HG02870 (cell line): ENCODE measurements around the gene TSR2.

Experiments used
- ATAC-seq: cut with Tn5 transposase; IDR thresholded peaks from one replicate; pipeline ENCODE4 v1.9.1; 2021; ENCODE audit warnings: mild to moderate bottlenecking, moderate library complexity; ENCODE audit not compliant: unreplicated experiment

TSR2 gene, protein sequence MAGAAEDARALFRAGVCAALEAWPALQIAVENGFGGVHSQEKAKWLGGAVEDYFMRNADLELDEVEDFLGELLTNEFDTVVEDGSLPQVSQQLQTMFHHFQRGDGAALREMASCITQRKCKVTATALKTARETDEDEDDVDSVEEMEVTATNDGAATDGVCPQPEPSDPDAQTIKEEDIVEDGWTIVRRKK

DNA sequence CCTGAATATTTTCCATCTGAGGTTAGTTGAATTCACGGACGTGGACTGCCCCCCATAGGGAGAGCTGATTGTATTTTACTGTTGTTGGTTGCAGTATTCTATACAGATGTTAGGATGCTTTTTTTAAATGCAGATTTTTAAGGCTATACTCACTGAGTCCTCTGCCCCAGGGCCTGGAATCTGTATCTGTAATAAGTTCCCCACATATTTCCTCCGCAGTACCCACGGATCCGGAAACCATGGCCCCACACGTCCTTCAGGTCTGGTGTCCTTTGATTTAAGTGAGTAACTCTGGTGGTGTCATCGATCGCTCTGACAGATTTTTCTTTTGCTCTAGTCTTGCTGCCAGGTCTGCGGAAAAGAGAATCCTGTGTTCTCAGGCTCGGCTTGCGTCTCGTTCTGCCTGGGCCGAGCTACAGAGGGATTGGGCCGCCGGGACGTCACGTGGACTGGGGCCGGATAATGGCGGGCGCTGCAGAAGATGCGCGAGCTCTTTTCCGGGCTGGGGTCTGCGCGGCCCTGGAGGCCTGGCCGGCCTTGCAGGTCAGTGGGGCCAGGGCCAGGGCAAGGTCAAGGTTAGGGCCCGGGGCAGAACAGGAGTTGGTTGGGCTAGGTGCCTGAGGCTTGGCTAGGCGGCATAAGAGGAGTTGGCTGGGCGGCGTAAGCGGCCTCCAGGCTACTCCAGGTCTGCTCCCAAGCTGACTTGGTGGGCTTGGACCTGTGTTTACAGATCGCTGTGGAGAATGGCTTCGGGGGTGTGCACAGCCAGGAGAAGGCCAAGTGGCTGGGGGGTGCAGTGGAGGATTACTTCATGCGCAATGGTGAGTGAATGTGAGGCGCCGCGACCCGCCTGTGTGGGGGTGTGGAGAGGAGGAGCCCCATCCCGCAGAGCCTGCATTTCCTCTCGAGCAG, at the start of gene TSR2:
TSS of gene TSR2 (plus strand) at position 445 of the 912 bp plus-strand sequence. CDS start at position 463, 18 bp downstream.
- peak; percentile 96 for ATAC-seq

DNA sequence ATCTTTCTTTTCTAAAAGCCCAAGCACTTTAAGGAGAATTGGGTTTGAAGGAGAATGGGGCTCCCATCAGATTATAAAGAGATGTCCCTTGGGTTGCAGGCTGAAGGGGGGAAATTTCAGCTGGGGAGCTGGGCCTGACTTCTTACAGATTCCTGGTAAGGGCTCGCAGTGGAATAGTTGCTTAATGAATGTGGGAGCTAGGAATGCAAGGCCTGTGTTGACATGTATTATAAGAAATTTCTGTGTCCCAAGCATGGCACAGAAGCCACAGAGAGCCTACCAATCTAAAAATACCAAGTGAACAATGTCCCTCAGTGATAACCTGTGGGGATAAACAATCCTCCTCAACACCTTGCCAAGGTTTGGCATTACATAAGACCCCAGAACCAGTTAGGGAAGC, 43.1 kb upstream of the TSR2 start:
- ATAC-seq, result no peak

DNA sequence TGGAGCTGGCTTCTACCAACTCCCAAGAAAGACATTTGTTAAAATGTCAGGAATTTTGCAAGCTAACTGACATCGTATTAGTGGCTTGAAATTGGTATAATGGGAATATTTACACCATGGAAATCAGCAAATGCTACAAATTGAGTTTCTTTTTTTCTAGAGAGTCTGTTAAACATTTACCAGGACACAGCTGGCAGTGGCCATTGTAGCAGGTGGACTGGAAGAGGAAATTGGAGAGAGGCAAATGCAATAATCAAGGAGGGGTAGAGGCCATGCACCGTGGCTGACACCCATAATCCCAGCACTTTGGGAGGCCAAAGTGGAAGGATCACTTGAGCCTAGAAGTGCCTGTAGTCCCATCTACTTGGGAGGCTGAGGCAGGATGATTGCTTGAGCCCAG, 32.9 kb upstream of the TSR2 start:
- no peak for ATAC-seq

DNA sequence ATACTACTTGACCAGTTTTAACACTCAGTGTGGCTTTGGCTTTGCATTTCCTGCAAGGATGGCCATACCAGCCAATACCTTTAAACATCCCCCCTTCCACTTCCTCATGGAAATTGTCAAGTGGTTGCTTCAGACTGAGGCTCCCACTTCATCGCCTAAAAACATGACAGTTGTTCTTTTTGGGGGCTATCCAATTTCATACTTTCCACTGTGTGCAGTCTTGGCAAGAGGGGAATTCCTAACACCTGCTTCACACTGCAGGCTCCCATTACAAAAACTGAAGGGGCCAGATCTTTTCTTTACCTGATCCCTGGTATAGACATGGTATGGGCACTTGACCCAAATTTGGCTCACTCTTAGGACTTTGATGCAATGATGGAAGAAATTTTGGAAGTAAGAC, 28.5 kb upstream of the TSR2 start:
- no peak for ATAC-seq

DNA sequence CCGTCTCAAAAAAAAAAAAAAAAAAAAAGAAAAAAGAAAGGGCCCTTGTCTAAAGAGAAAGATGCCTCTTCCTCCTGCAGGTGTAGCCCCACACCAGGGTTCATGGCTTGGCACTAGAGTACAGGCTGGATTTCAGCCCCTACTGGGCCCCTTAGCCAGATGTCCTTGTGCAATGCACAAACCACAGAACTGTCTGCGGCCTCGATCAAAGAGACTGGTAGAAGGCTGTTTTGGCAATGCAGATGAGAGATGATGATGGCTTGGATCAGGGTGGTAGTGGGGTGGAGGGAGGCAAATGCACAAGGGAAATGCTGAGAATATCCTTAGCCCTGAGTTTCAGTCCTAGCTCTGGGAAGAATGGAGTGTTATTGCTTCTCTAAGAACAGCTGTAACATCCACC, 26.5 kb upstream of the TSR2 start:
- ATAC-seq, result no peak

DNA sequence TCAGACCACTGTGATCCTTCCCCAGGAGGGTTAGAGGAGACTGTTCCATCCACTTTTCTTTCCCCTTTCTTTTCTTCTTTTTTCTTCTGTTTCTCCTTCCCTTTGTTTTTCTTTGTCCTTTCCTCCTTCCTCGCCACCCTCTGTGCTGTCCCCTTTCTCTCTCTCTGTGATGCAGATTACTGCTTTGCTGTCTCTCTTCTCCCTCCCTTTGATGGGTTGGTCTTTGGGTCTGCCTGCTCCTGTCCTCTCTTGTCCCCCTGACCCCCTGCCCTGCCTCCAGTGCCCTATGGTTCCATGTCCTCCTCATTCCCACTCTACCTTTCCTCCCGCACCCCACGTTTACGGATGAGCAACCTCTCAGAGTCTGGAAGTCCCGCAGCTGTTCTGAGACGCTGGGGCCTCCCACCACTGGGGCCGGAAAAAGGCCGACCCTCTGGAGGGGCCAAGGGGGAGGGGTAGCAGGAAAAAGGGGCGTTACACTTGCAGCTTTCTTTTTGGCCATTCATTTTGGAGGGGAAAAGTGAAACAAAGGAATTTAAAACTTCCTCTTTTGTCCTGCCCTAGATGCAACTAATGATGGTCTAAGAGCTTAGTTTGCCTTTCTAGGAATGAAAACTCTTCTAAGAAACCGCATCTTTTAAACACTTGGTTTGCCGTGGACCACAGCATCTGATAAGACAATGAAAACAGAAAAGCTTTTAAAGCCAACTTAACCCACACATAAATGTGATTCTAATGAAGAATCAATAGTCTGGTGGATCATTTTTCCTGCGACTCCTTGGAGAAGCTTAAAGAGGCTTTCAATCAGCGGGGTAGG, 24.5 kb upstream of the TSR2 start:
- ATAC-seq, result no peak

DNA sequence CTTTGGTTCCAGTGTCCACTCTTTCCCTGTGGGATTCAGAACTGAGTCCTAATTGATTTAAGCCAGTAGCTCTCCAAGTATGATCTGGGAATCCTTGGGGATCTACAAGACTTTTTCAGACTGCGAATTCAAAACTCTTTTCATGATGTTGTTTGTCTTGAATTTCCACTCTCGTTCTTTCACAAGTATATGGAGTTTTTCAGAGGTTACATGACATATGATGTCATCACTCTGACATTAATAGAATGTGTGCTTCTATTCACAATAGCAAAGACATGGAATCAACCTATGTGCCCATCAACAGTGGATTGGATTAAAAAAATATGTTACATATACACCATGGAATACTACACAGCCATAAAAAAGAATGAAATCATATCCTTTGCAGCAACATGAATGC, 23.2 kb upstream of the TSR2 start:
- ATAC-seq, result no peak

DNA sequence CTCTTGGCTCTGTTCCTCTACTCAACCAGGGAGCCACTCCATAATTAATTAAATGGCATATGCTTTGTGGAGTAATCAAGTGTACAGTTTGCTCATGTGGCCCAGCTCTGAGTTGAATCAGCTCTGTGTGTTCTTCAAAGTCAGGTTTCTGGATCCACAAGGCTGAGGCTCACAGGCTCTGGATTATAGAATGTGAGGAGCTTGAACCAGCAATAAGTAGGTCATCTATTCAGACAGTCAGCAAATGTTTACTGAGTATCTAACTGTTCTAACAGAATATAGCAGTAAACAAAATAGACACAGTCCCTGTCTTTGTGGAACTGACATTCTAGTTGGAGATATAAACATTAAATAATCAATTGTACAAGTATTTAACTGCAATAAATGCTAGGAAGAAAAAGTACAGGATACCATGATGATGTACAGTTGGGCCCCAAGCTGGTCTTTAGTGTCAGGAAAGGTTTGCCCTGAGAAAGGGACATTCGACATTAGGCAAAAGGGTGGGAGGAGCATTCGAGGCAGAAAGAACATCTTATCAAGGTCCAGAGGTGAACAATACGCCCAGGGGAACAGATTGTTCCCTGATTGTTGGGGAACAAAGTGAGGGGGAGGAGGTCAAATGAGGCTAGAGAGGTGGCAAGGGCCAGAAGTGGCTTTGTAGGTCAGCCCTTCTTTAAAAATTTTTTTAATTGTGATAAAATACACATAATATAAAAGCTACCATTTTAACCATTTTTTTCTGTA, 20.5 kb upstream of the TSR2 start:
- no peak for ATAC-seq

DNA sequence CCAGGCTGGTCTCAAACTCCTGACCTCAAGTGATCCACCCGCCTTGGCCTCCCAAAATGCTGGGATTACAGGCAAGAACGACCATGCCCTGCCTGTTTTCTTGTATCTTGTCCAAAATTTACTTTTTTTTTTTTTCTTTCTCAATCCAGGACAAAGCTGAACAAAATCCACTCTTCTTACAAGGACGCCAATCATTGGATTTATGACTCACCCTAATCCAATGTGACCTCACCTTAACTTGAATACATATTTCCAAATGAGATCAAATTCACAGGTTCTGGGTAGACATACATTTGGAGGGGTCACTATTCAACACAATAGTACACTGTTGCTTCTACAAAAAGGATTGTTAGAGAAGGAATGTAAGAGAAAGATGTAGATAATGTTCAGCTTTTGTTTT, 18.0 kb upstream of the TSR2 start:
- ATAC-seq, result no peak

DNA sequence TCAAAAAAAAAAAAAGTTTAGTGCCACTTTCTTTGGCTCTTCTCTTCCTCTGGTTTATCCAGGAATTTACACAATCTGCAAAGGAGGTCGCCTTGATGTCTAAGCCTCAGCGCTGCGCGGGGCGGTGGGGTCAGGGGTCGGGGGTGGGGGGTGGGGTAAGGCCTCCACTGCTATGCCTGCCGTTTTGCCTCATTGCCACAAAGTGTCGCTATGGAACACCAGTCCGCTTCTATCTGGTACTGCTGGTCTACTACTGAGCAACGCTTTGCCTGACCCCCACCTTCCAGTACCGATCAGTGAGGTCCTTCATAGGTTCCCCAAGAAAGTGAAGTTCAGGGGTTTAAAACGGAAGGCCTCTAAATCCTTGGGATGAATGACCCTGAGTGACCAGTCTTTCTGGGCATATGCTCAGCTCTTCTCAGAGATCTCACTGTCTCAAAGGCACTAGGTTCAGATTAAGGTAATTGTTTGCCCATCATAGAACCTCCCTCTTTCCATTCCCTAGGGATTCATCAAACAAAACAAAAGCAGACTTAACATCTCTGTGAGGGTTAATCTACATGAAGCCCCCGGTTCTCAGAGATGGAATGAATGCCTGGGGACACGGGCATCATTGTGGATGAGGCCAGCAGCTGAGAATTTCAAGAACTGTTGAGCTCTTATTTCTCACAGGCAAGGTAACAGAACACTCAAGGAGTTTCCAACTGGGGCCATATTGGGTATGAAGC, 16.9 kb upstream of the TSR2 start:
- ATAC-seq, result no peak

DNA sequence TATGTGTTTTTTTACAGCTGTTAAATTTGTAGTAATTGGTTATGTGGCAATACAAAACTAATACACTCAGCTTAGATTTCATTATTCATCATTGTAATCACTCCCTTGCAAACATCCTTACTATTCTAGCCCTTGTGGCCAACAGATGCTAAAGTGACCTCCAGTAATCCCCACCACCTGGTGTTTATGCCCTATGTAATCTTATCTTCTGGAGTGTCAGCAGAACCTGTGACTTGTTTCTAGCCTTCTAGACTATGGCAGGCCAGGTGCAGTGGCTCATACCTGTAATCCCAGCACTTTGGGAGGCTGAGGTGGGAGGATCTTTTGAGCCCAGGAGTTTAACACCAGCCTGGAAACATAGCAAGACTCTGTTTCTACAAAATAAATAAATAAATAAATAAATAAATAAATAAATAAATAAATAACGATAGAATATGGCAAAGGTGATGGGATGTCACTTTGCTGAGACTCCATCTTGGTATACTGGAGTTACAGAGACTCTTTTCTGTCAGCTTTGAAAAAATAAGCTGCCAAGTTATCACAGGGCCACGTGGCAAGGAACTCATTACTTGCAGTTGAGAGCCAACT, 12.3 kb upstream of the TSR2 start:
- ATAC-seq, result no peak

DNA sequence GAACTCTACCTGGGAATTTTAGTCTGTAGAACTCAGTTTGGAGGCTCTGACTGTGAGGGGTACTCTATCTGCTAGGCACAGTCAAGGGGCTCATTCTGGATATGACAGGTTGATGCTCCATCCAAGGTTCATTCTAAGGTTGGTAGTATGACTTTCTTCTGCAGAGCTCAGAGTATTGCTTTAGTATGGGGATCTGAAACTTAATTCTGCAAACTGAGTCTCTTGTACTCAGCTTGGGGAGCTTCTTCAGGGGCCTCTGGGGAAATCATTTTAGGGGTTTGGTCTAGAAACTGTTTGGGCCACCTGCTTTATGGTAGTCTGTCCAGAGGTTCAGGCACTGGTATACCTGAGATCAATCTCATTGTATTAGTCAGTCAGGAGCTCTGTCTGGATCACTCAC, 9.7 kb upstream of the TSR2 start:
- ATAC-seq, result no peak

DNA sequence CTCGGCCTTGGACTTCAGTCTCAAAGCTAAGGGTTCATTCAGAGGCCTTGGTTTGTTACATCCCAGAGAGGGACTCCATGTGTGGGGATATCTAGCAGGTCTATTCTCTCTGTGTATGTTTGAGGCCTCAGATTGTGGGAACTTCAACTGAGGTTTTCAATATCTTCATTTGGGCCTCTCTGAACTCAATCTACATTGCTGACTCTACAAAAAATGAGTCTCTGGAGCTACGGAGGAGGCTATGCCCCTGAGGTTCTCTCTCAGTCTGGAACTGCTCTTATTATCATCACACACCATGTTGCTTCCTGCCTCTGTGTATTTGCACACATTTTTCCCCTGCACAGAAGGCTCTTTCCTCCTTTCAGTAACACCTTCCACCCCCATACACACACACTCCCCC, 5.1 kb upstream of the TSR2 start:
- no peak for ATAC-seq

DNA sequence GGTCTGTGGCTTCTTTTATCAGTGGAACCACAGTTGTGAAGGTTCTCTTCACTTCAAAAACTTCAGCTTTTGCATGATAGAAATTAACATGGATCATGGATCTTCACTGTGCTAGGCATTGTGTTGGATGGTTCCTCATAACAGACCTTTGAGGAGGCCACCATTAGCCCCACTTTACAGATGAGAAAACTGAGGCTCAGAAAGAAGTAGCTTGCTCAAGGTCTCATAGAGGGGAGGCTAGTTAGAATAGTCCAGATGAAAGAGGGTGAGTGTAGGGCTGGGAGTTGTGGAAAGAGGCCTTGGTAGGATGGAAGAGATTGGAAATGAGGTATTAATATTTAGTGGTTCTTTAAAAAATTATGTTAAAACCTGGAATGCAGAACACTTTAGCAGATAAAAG, 2.6 kb downstream of the TSR2 start:
- ATAC-seq, result no peak

DNA sequence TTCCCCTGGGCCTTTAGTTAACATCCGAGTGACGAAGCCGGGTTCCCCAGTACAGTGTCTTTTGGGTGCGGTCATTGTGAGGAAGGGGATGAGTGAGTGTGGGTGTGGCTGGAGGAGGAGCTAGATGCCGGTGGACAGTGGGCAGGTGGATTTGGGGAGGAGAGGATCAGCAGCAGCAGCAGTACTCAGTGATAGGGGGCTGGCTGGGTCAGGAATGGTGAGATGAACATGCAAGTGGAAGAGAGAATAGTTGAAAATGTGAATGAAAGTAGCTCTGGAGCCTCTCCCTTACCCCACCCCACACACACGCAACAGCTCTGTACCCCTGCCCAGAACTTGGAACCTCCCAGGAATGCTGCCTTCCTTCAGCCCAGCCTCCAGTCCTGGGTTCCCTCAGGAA, 4.5 kb downstream of the TSR2 start:
- ATAC-seq, result no peak

DNA sequence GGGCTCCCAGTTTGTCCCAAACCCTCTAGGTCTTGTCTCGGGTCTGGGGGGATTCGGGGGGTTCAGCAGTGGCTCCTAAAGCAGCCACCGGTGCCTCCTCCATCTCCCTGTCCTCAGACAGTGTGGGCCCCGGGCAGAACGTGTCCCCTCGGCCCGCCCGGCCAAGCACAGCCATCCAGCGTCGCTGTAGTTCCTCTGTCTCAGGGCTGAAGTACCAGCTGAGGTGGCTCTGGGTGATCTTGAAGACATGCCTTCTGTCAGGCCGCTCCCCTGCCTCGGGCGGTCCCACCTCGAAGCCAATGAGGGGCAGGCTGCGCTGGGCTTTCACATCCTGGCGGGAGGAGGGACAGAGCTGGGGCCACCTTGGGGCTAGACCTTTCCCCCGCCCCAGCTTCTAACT, 5.9 kb downstream of the TSR2 start:
- no peak for ATAC-seq

DNA sequence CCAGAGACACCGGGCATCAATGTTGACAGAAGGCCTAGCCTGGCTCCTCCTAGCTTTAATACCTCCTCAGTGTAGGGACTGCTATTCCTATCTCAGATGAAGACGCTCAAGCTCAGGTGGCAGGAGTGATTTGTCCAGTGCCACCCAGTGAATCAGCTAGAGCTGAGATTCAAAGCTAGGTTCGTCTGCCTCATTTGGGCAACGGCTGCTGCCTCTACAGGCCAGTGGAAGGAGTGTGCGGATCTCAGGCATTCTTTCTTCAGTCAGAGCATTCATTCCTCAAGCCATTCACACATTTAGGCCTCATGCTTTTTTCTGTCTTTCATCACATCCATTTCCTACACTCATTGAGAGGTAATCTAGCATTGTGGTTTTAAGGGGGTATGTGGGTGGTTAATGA, 7.3 kb downstream of the TSR2 start:
- no peak for ATAC-seq

DNA sequence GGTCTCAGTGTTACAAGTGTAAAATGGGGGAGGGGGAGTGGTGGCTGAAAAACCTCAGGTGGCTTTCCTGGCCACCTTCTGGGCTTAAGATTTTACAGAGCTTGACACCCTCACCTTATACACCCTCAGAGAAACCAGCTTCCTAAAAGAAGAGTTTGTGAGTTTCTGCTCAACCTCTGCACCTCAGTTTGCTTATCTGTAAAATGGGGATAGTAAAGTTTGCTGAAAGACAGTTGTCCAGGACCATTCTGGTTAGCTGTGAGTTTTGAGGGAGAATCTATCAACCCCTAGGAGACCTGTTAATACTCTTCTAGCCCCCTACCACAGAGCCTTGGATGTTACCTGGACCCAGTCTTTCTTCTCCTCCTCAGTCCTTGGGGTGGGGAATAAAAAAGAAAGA, 9.7 kb downstream of the TSR2 start:
- ATAC-seq, result no peak

DNA sequence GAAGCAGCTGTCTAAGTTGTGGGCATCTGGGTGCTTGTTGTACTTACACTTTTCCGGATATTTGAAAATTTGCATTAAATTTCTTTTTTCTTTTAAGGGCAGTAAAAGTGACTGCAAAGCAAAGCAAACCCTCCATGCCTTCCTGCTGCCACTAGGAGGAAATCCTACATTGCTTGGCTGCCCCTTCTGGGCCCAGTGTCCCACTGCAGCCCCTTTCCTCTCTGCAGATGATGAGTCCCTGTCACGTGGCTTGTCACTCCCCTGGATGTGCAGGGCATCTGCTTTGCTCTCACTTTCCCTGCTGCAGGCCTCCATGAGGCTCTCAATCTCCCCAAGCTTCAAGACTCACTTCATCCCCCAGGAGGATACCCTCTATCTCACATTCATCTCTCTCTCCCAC, 12.7 kb downstream of the TSR2 start:
- no peak for ATAC-seq
